Mucosa of descending colon (tissue), 3 donors: Measurements from ENCODE around the gene POLA1. TPM values are rescaled to one million over a fixed set of nuclear protein-coding genes. Genes with fewer than 3 reads are reported as not detected.

Source experiments
- ATAC-seq: fragments of 200-7000 bp; cut with Tn5 transposase; one replicate; pipeline ENCODE4 v1.9.1; 2020; ENCODE audit warnings: mild to moderate bottlenecking, moderate library complexity
- DNase-seq, 3 donors: peaks; one replicate each; pipeline ENCODE4 v3.0.0-alpha.2; 2020
- H3K36me3 ChIP-seq: fragments of 200-600 bp; one replicate; pipeline ENCODE4 v1.8.0; 2021; ENCODE audit warnings: low read depth, mild to moderate bottlenecking
- H3K4me1 ChIP-seq: fragments of 200-600 bp; one replicate; pipeline ENCODE4 v1.8.0; 2021; ENCODE audit warnings: low read depth, mild to moderate bottlenecking
- H3K4me3 ChIP-seq: fragments of 200-600 bp; one replicate; pipeline ENCODE4 v1.8.0; 2021; ENCODE audit warnings: mild to moderate bottlenecking
- H3K9me3 ChIP-seq: fragments of 200-600 bp; one replicate; pipeline ENCODE4 v1.8.0; 2021; ENCODE audit warnings: mild to moderate bottlenecking
- CTCF ChIP-seq: fragments of 200-600 bp; IDR thresholded peaks from one replicate; pipeline ENCODE4 v1.8.0; 2022; ENCODE audit warnings: antibody characterized with exemption, mild to moderate bottlenecking
- intact Hi-C, 2 donors: fragments of 100-400 bp; cut with DNase I in 1 of 2; cut with micrococcal nuclease in 1 of 2; formaldehyde crosslinking; loops; one replicate each; pipeline versions ENCODE4 v1.11.0 to v1.11.1; 2022; cut with DNase I, micrococcal nuclease
- total RNA-seq, 3 donors: library from RNA; stranded (reverse); fragmentation: NEBNext Ultra II Directional in 2 of 3; extraction: Animal tissue kit (Norgen Biotek cat#: 25700) in 2 of 3; gene quantifications; one replicate each; pipeline versions ENCODE4 v1.2.1 to v1.2.4, GENCODE V29; 2021 to 2023
- donor health status: DM: no; HTN: no; CAD: no; lungs with moderate emphysema.
- donor health status: DM: no; HTN: no; CAD: no.
- donor health status: DM: no; HTN: yes; CAD: no.

The POLA1 gene
- total RNA-seq, 3 donors from 2014 or later = 11.5 to 14.4 (median 12.5) TPM

GRCh38 chrX:25004040-25004439 is 310.3 kb downstream of the POLA1 start:
- ATAC-seq (no peak), DNase-seq (no peak)
- H3K9me3 ChIP-seq = no peaks in the 10 kb centered on the region
- H3K4me3 ChIP-seq = no peak overlapping the region
- H3K4me1 ChIP-seq = peaks cover 3% of the 10 kb centered on the region
- no peak for TF ChIP-seq CTCF
- intact Hi-C loops = no loop called here
- H3K36me3 ChIP-seq = no peaks in the 10 kb centered on the region

- ATAC-seq = peak; percentile 37
- intact Hi-C loops = no loop called here
- DNase-seq = no peak
These were observed 310.8 kb downstream of the POLA1 start for GRCh38 chrX:25004485-25005032.

GRCh38 chrX:25005034-25005381 is 311.3 kb downstream of the POLA1 start:
- H3K4me3 ChIP-seq = no peak overlapping the region
- TF ChIP-seq CTCF = no peak
- no peak for ATAC-seq

More at GRCh38 chrX:25004485-25005032, 310.8 kb downstream of the POLA1 start:
- Histone ChIP-seq H3K9me3 (no peaks in the 10 kb centered on the region), H3K36me3 (no peaks in the 10 kb centered on the region), H3K4me1 (peaks cover 3% of the 10 kb centered on the region), H3K4me3 (no peak overlapping the region)
- no peak for TF ChIP-seq CTCF

GRCh38 chrX:25005382-25006185 is 311.9 kb downstream of the POLA1 start:
- TF ChIP-seq CTCF = no peak
- ATAC-seq = no peak
- intact Hi-C loops = no loop called here

More at GRCh38 chrX:25005034-25005381, 311.3 kb downstream of the POLA1 start:
- H3K9me3 ChIP-seq = no peaks in the 10 kb centered on the region
- intact Hi-C loops = no loop called here
- peaks cover 3% of the 10 kb centered on the region for H3K4me1 ChIP-seq
- DNase-seq = no peak
- no peaks in the 10 kb centered on the region for H3K36me3 ChIP-seq

GRCh38 chrX:25006586-25007058 is 312.9 kb downstream of the POLA1 start:
- intact Hi-C loops = no loop called here
- Histone ChIP-seq H3K9me3 (no peaks in the 10 kb centered on the region), H3K4me3 (no peak overlapping the region), H3K36me3 (no peaks in the 10 kb centered on the region), H3K4me1 (peaks cover 3% of the 10 kb centered on the region)
- DNase-seq (no peak), ATAC-seq (no peak)
- no peak for TF ChIP-seq CTCF

More at GRCh38 chrX:25005382-25006185, 311.9 kb downstream of the POLA1 start:
- DNase-seq = no peak
- Histone ChIP-seq H3K36me3 (no peaks in the 10 kb centered on the region), H3K9me3 (no peaks in the 10 kb centered on the region), H3K4me1 (peaks cover 3% of the 10 kb centered on the region), H3K4me3 (no peak overlapping the region)
